ENCODE measurements around the gene PRDM13.
"Not testable (repeated sequence)": the region's sequence is repeated elsewhere in the genome, so short reads cannot be mapped to it uniquely, and the experiment has no call there.

Gene PRDM13

GRCh38 chr6:99606656-99607415 is at the start of gene PRDM13:
TSS of gene PRDM13 (plus strand) at chr6:99606833. CDS start at chr6:99607035, 202 bp downstream.
- no peak for FAIRE-seq

- no peak for FAIRE-seq
Observed at GRCh38 chr6:99559057-99559456, 47.6 kb upstream of the PRDM13 start.

GRCh38 chr6:99560668-99561067 is 46.0 kb upstream of the PRDM13 start:
- FAIRE-seq, result no peak

- no peak for FAIRE-seq
Observed at GRCh38 chr6:99563056-99563723, 43.4 kb upstream of the PRDM13 start.

- FAIRE-seq, result no peak
Observed at GRCh38 chr6:99568103-99568933, 38.3 kb upstream of the PRDM13 start, which contains the start of gene CCNC. TSS of gene CCNC (minus strand) at chr6:99568660. CDS start at chr6:99568527, 133 bp downstream.

- no peak for FAIRE-seq
Observed at GRCh38 chr6:99573980-99574617, 32.5 kb upstream of the PRDM13 start.

GRCh38 chr6:99575544-99576227 is 30.9 kb upstream of the PRDM13 start:
- no peak for FAIRE-seq

GRCh38 chr6:99579781-99580180 is 26.9 kb upstream of the PRDM13 start:
- FAIRE-seq, result no peak

GRCh38 chr6:99587792-99588191 is 18.8 kb upstream of the PRDM13 start:
- FAIRE-seq, result no peak

GRCh38 chr6:99588618-99589289 is 17.9 kb upstream of the PRDM13 start:
- FAIRE-seq, result no peak

GRCh38 chr6:99589290-99589672 is 17.4 kb upstream of the PRDM13 start:
- FAIRE-seq, result no peak

GRCh38 chr6:99589907-99590493 is 16.6 kb upstream of the PRDM13 start:
- no peak for FAIRE-seq

- no peak for FAIRE-seq
Observed at GRCh38 chr6:99590728-99591672, 15.6 kb upstream of the PRDM13 start.

GRCh38 chr6:99591673-99592364 is 14.8 kb upstream of the PRDM13 start:
- FAIRE-seq, result no peak

- FAIRE-seq, result no peak
Observed at GRCh38 chr6:99592900-99593299, 13.7 kb upstream of the PRDM13 start.

- FAIRE-seq, result not testable (repeated sequence)
Observed at GRCh38 chr6:99594696-99595095, 11.9 kb upstream of the PRDM13 start.

GRCh38 chr6:99602520-99603420 is 3.9 kb upstream of the PRDM13 start:
- no peak for FAIRE-seq

GRCh38 chr6:99603421-99604165 is 3.0 kb upstream of the PRDM13 start:
- FAIRE-seq, result no peak

Measured in TTC549 (cell line).